Measurements from ENCODE around the gene ZBTB24.

The ZBTB24 gene

GRCh38 chr6:109449795-109450673 is 33.0 kb downstream of the ZBTB24 start:
- DNase-seq: no peak

- DNase-seq: no peak
Observed at GRCh38 chr6:109449064-109449794, 33.8 kb downstream of the ZBTB24 start.

- no peak for DNase-seq
Observed at GRCh38 chr6:109448615-109449014, 34.4 kb downstream of the ZBTB24 start.

- DNase-seq: no peak
Observed at GRCh38 chr6:109447878-109448555, 35.0 kb downstream of the ZBTB24 start.

- DNase-seq: no peak
Observed at GRCh38 chr6:109447087-109447486, 35.9 kb downstream of the ZBTB24 start.

GRCh38 chr6:109446541-109446940 is 36.5 kb downstream of the ZBTB24 start:
- DNase-seq: no peak

- DNase-seq: no peak
Observed at GRCh38 chr6:109446072-109446471, 36.9 kb downstream of the ZBTB24 start.

GRCh38 chr6:109445382-109445781 is 37.6 kb downstream of the ZBTB24 start:
- no peak for DNase-seq

- no peak for DNase-seq
Observed at GRCh38 chr6:109443425-109443950, 39.5 kb downstream of the ZBTB24 start.

- no peak for DNase-seq
Observed at GRCh38 chr6:109442393-109442924, 40.6 kb downstream of the ZBTB24 start.

GRCh38 chr6:109441069-109441816 is 41.8 kb downstream of the ZBTB24 start:
- DNase-seq: peak; percentile 37

GRCh38 chr6:109440331-109441068 is 42.5 kb downstream of the ZBTB24 start, which contains the start of the genes PPIL6 and SMPD2:
TSS of gene PPIL6 (minus strand) at chr6:109440628. CDS start at chr6:109440590, 38 bp downstream.
TSS of gene SMPD2 (plus strand) at chr6:109440724. CDS start at chr6:109441122, 398 bp downstream.
- DNase-seq: peak; percentile 63

- no peak for DNase-seq
Observed at GRCh38 chr6:109436041-109436440, 47.0 kb downstream of the ZBTB24 start.

- DNase-seq: no peak
Observed at GRCh38 chr6:109434456-109434855, 48.6 kb downstream of the ZBTB24 start.

GRCh38 chr6:109429496-109429895 is 53.5 kb downstream of the ZBTB24 start:
- DNase-seq: no peak

GRCh38 chr6:109428889-109429477 is 54.0 kb downstream of the ZBTB24 start:
- no peak for DNase-seq

GRCh38 chr6:109424946-109425345 is 58.1 kb downstream of the ZBTB24 start:
- DNase-seq: no peak

GRCh38 chr6:109421184-109421583 is 61.8 kb downstream of the ZBTB24 start:
- no peak for DNase-seq

- DNase-seq: no peak
Observed at GRCh38 chr6:109420751-109421150, 62.3 kb downstream of the ZBTB24 start.

- no peak for DNase-seq
Observed at GRCh38 chr6:109417646-109418045, 65.4 kb downstream of the ZBTB24 start.

Data from effector CD8-positive, alpha-beta T cell (primary cell).